Heart left ventricle (tissue), 13 donors: ENCODE data around the gene TTC6.

Experiments
- CTCF ChIP-seq, 12 donors: fragments of 200-600 bp; sonication (generic) in 4 of 12; IDR thresholded peaks; one replicate each; pipeline versions ENCODE4 v1.5.0 to v1.8.0; 2018 to 2022; ENCODE audit warnings: antibody characterized with exemption in 12 of 12, mild to moderate bottlenecking in 5 of 12
- POLR2A ChIP-seq, 2 donors: fragments of 450-650 bp; IDR thresholded peaks; one replicate each; pipeline ENCODE4 v1.6.1; 2017; ENCODE audit warnings: antibody characterized with exemption in 2 of 2, mild to moderate bottlenecking in 2 of 2, moderate library complexity in 2 of 2
- donor health status: ischemic (EF 13 %, LVEDD 7.1; RV severe dilation, severe dysfunction).
- donor health status: DM: no; HTN: yes; CAD: no.
- donor health status: DM: no; HTN: no; CAD: no.
- donor health status: ischemic (EF 25% LVEDD 6.9; RV normal size, moderate dysfunction).
- donor health status: ischemic (EF 25% LVEDD 5.7; RV mildly dilated, moderate dysfunction).
- donor health status: ischemic (EF 35%, LVEDD 5.7; RV mildly dilated, moderate dysfunction).
- donor health status: nonischemic (EF 11% LVEDD 7.7; RV severe dilation, severe dysfunction).
- donor health status: DM: yes; HTN: yes; CAD: no.
- donor health status: PGD.
- donor health status: ischemic (EF 29% LVEDD 5.4; RV normal size, mild dysfunction).
- donor health status: nonischemic (EF 23%, LVEDD 6.1; RV moderate dilation, normal function).

GRCh38 chr14:37588667-37588955, 6.8 kb upstream of the TTC6 start:
- TF ChIP-seq CTCF (IDR thresholded peaks at IDR 0.05) = no peak
- no peak for TF ChIP-seq POLR2A (IDR thresholded peaks at IDR 0.05)
